ENCODE measurements around the gene DRICH1. TPM values are rescaled to one million over a fixed set of nuclear protein-coding genes. Genes with fewer than 3 reads are reported as not detected.
"Not testable (repeated sequence)": the region's sequence is repeated elsewhere in the genome, so short reads cannot be mapped to it uniquely, and the experiment has no call there.

Gene DRICH1
- total and polyA plus RNA-seq, 5 experiments from 2014 or later, result 1.5 to 1.8 TPM; not detected in 3

- Mint-ChIP-seq H3K9me3 (peaks cover 0 to 2% (median 0%) of the 10 kb centered on the region in 9 donors), H3K27ac (no peak overlapping the region), H3K27me3 (peaks cover 12 to 43% (median 16%) of the 10 kb centered on the region in 5 donors), H3K4me1 (peaks cover 8 to 9% (median 9%) of the 10 kb centered on the region in 4 donors), H3K4me3 (peak overlapping the region; percentile 44 to 84 (median 73)), H3K36me3 (no peaks in the 10 kb centered on the region)
- POLR2A ChIA-PET, result no interaction called here
- DNase-seq (peak in 1 of 10 donors; percentile 59), ATAC-seq (no peak)
These were observed 65.2 kb downstream of the DRICH1 start for GRCh38 chr22:23566705-23567475.

- peak overlapping the region; percentile 77 to 90 (median 88) for H3K4me3 Mint-ChIP-seq
- POLR2A ChIA-PET, result no interaction called here
- DNase-seq (peak in 1 of 10 donors; percentile 36), ATAC-seq (peak; percentile 46 to 47)
- H3K36me3 Mint-ChIP-seq, result no peaks in the 10 kb centered on the region
- H3K9me3 Mint-ChIP-seq, result no peaks in the 10 kb centered on the region
- peaks cover 12 to 45% (median 16%) of the 10 kb centered on the region in 5 donors for H3K27me3 Mint-ChIP-seq
- H3K4me1 Mint-ChIP-seq, result peaks cover 8 to 9% (median 9%) of the 10 kb centered on the region in 4 donors
- H3K27ac Mint-ChIP-seq, result peak overlapping the region in 4 of 10 donors; percentile 10 to 88 (median 46)
These were observed 66.0 kb downstream of the DRICH1 start for GRCh38 chr22:23565915-23566704.

DNA sequence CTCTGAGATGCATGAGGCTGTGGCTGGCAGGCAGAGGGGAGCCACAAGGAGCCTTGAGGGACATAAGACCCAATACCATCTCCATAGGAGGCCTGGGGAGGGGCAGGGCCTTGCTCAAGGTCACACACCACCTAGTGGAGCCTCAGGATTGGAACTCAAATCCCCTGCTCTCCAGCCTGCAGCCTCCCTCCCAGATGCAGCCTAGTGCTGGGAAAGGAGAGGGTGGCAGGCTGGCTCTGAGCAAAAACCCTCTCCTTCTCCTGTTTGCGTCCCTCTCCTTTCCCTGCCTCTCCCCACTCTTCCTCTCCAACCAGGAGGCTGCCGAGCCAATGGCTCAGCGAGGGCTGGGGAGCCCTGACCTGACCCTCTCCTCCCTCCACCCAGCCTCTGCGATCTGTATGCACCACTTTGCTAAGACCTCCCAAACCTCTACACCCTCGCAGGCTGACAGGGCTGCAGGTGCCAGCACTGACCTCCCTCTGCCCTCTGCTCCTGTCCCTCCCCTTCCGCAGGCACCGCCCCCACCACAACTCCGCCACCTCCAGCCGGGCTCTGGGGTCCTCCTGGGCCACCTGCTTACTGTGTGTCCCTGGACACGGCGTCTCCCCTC lies 66.7 kb downstream of the DRICH1 start:
- POLR2A ChIA-PET, result no interaction called here
- peak in 3 of 10 donors; percentile 5 to 38 (median 9) for DNase-seq

DNA sequence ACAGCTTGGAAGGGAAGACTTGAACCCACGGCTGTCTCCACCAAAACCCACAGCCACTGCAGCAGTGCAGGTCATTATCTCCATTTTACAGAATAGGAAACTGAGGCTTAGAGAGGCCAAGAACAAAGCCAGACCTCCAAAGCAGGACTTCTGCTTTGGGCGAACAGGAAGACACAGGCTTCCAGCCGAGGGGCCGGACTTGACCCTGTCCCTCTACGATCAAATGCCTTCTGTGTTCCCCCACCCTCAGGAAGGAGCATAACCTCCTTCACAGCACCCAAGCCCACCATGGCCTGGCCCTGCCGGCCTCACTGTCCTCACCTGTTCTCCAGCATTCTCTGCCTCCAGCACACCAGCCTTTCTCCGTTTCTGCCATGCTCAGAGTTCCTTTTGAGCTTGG lies 67.8 kb downstream of the DRICH1 start:
- Mint-ChIP-seq H3K36me3 (no peaks in the 10 kb centered on the region), H3K9me3 (no peaks in the 10 kb centered on the region), H3K4me3 (peak overlapping the region in 3 of 10 donors; percentile 7 to 38 (median 33)), H3K4me1 (peaks cover 8 to 9% (median 9%) of the 10 kb centered on the region in 4 donors), H3K27me3 (peaks cover 12 to 42% (median 16%) of the 10 kb centered on the region in 5 donors), H3K27ac (no peak overlapping the region)
- POLR2A ChIA-PET, result no interaction called here
- no peak for DNase-seq
- ATAC-seq, result no peak

More for the DNA sequence above, 66.7 kb downstream of the DRICH1 start:
- peaks cover 8 to 9% (median 9%) of the 10 kb centered on the region in 4 donors for H3K4me1 Mint-ChIP-seq
- no peaks in the 10 kb centered on the region for H3K9me3 Mint-ChIP-seq
- ATAC-seq, result peak; percentile 49 to 73
- peak overlapping the region in 4 of 10 donors; percentile 10 to 88 (median 57) for H3K27ac Mint-ChIP-seq
- H3K27me3 Mint-ChIP-seq, result peaks cover 12 to 45% (median 16%) of the 10 kb centered on the region in 5 donors
- H3K36me3 Mint-ChIP-seq, result no peaks in the 10 kb centered on the region
- peak overlapping the region; percentile 77 to 90 (median 88) for H3K4me3 Mint-ChIP-seq

DNA sequence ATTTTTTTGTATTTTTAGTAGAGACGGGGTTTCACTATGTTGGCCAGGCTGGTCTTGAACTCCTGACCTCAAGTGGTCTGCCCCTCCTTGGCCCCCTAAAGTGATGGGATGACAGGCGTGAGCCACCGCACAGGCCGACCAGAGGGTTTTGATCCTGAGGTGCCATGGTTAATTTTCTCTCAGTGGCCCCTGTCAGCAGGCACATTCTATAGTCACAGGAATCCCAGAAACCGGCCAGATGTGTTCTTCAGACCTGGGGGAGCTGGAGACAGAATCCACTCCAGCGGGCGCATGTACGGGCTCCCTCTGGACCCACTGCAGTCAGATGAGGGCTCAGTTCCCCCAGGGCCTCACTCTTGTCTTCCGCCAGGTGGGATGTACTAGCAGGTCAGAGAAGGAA lies 69.0 kb downstream of the DRICH1 start:
- ATAC-seq (no peak), DNase-seq (no peak)
- Mint-ChIP-seq H3K27ac (no peak overlapping the region), H3K36me3 (no peaks in the 10 kb centered on the region), H3K4me3 (no peak overlapping the region), H3K27me3 (peaks cover 12 to 41% (median 20%) of the 10 kb centered on the region in 5 donors), H3K4me1 (peaks cover 8 to 9% (median 9%) of the 10 kb centered on the region in 4 donors), H3K9me3 (no peaks in the 10 kb centered on the region)
- POLR2A ChIA-PET, result no interaction called here

GRCh38 chr22:23562186-23562585 lies 69.9 kb downstream of the DRICH1 start:
- H3K4me3 Mint-ChIP-seq, result peak overlapping the region in 1 of 10 donors; percentile 24
- POLR2A ChIA-PET, result no interaction called here
- H3K4me1 Mint-ChIP-seq, result peaks cover 5 to 9% (median 9%) of the 10 kb centered on the region in 4 donors
- H3K27me3 Mint-ChIP-seq, result peaks cover 9 to 35% (median 14%) of the 10 kb centered on the region in 5 donors
- no peaks in the 10 kb centered on the region for H3K9me3 Mint-ChIP-seq
- H3K27ac Mint-ChIP-seq, result no peak overlapping the region
- ATAC-seq (no peak), DNase-seq (no peak)
- H3K36me3 Mint-ChIP-seq, result no peaks in the 10 kb centered on the region

GRCh38 chr22:23561025-23561510 lies 71.1 kb downstream of the DRICH1 start:
- H3K36me3 Mint-ChIP-seq, H3K4me3 Mint-ChIP-seq, H3K27ac Mint-ChIP-seq, H3K4me1 Mint-ChIP-seq, H3K9me3 Mint-ChIP-seq, POLR2A ChIA-PET, ATAC-seq, DNase-seq: not testable (repeated sequence)
- H3K27me3 Mint-ChIP-seq, result peaks cover 5 to 29% (median 13%) of the 10 kb centered on the region in 5 donors

GRCh38 chr22:23560215-23560614 lies 71.9 kb downstream of the DRICH1 start:
- ATAC-seq, H3K4me3 Mint-ChIP-seq, H3K4me1 Mint-ChIP-seq, DNase-seq, H3K27ac Mint-ChIP-seq, H3K36me3 Mint-ChIP-seq, POLR2A ChIA-PET, H3K9me3 Mint-ChIP-seq: not testable (repeated sequence)
- peaks cover 0 to 23% (median 8%) of the 10 kb centered on the region in 5 donors for H3K27me3 Mint-ChIP-seq

Other genes starting within 250 kb of the DRICH1 start
- not detected for gene IGLL1, start 52.0 kb downstream of the DRICH1 start, total RNA-seq
- not detected for gene IGLL1, start 52.0 kb downstream of the DRICH1 start, polyA plus RNA-seq
- 10 to 100 TPM; 12.3 to 15.2 TPM for gene RGL4, start 58.7 kb upstream of the DRICH1 start, total RNA-seq
- gene RGL4, start 58.7 kb upstream of the DRICH1 start, polyA plus RNA-seq, result 100 to 1,000 TPM in 2 of 3 donors, 10 to 100 TPM in 1; 90.7 to 115 (median 110) TPM
- gene ZNF70, start 118.8 kb upstream of the DRICH1 start, total RNA-seq, result 1 to 10 TPM; 6.9 to 7.0 TPM
- gene ZNF70, start 118.8 kb upstream of the DRICH1 start, polyA plus RNA-seq, result under 1 TPM; 0.20 to 0.57 (median 0.47) TPM
- gene VPREB3, start 122.1 kb upstream of the DRICH1 start, total RNA-seq, result 1 to 10 TPM; 1.8 to 3.3 TPM
- under 1 TPM in 2 of 3 donors, not detected in 1; 0.80 to 0.92 TPM for gene VPREB3, start 122.1 kb upstream of the DRICH1 start, polyA plus RNA-seq
- gene C22orf15, start 130.7 kb upstream of the DRICH1 start, total RNA-seq, result 1 to 10 TPM; 4.1 to 5.4 TPM
- gene C22orf15, start 130.7 kb upstream of the DRICH1 start, polyA plus RNA-seq, result 1 to 10 TPM in 1 of 3 donors, under 1 TPM in 2; 0.42 to 1.7 (median 0.81) TPM
- 10 to 100 TPM; 44.3 to 47.4 TPM for gene CHCHD10, start 135.7 kb upstream of the DRICH1 start, total RNA-seq
- 10 to 100 TPM; 26.1 to 37.6 (median 36.0) TPM for gene CHCHD10, start 135.7 kb upstream of the DRICH1 start, polyA plus RNA-seq
- gene MMP11, start 140.5 kb upstream of the DRICH1 start, total RNA-seq, result 1 to 10 TPM; 3.8 TPM
- 1 to 10 TPM; 2.1 to 6.5 (median 2.8) TPM for gene MMP11, start 140.5 kb upstream of the DRICH1 start, polyA plus RNA-seq
- gene SMARCB1, start 154.6 kb upstream of the DRICH1 start, total RNA-seq, result 10 to 100 TPM; 52.9 to 55.5 TPM
- gene SMARCB1, start 154.6 kb upstream of the DRICH1 start, polyA plus RNA-seq, result 10 to 100 TPM; 33.3 to 45.0 (median 35.0) TPM
- gene DERL3, start 206.7 kb upstream of the DRICH1 start, total RNA-seq, result 1 to 10 TPM; 1.7 to 2.0 TPM
- gene DERL3, start 206.7 kb upstream of the DRICH1 start, polyA plus RNA-seq, result not detected
- gene SLC2A11, start 225.6 kb upstream of the DRICH1 start, total RNA-seq, result 10 to 100 TPM; 22.7 to 23.6 TPM
- 1 to 10 TPM; 3.6 to 8.5 (median 6.3) TPM for gene SLC2A11, start 225.6 kb upstream of the DRICH1 start, polyA plus RNA-seq

Measured in naive thymus-derived CD8-positive, alpha-beta T cell (primary cell).